Measurements from ENCODE around the gene DGUOK. TPM values are rescaled to one million over a fixed set of nuclear protein-coding genes. Genes with fewer than 3 reads are reported as not detected.

DGUOK gene
- total RNA-seq, 2 donors from 2014 or later = 13.2 to 16.1 TPM

DNA sequence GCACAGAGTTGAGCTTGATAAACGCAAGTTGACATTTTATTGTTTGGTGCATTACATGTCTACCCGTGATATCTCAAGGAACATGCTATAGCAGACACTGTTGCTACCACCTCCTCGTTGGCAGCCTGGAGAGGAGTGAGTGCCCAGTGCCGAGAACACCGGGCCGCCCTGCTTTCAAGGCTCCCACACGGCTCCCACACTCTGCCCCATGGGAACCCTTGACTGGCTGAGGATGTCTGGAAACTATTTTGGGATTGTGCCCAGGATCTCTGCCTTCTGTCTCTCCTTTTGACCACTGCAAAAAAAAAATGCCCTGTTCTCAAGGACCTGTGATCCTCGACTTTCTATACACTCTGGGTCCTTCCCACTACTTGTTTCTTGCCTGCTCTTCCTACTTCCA is 79.1 kb downstream of the DGUOK start:
- Histone ChIP-seq H3K4me3 (no peak overlapping the region), H3K27me3 (no peaks in the 10 kb centered on the region), H3K27ac (no peak overlapping the region), H3K36me3 (replicated peaks in 1 of 2; ENCODE audit: insufficient read depth in 1 of 2, low read depth in 2 of 2) (no peaks in the 10 kb centered on the region), H3K4me1 (peaks cover 22% of the 10 kb centered on the region), H3K9me3 (no peaks in the 10 kb centered on the region)
- no peak for TF ChIP-seq POLR2A (IDR thresholded peaks at IDR 0.05)
- TF ChIP-seq, protein P1, sequence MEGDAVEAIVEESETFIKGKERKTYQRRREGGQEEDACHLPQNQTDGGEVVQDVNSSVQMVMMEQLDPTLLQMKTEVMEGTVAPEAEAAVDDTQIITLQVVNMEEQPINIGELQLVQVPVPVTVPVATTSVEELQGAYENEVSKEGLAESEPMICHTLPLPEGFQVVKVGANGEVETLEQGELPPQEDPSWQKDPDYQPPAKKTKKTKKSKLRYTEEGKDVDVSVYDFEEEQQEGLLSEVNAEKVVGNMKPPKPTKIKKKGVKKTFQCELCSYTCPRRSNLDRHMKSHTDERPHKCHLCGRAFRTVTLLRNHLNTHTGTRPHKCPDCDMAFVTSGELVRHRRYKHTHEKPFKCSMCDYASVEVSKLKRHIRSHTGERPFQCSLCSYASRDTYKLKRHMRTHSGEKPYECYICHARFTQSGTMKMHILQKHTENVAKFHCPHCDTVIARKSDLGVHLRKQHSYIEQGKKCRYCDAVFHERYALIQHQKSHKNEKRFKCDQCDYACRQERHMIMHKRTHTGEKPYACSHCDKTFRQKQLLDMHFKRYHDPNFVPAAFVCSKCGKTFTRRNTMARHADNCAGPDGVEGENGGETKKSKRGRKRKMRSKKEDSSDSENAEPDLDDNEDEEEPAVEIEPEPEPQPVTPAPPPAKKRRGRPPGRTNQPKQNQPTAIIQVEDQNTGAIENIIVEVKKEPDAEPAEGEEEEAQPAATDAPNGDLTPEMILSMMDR (IDR thresholded peaks at IDR 0.05) = no peak
- no peak for ATAC-seq
- intact Hi-C loops (cut with DNase I) = no loop called here
- 85 to 95% methylated on average over 8 of the region's 8 CpGs for WGBS, 2 donors
- no peak for DNase-seq

DNA sequence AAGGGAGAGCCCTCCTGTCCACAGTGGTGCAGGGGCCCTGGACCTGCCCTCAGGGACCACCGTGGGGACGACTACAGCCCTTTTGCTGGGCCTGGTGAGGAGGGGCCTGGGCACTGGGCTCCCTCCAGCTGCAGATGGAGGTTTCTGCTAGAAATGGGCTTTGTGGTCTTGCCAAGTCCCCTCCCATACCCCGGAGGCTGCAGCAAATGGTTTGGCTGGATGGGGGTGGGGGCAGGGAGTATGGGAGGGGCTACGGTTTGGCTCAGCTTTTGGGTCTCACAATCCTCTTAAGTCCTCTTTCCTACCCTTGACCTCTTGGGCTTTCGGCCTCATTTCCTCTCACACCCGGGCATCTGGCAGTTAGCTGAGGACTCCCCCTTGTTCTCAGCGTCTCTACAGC is 79.8 kb downstream of the DGUOK start:
- intact Hi-C loops (cut with DNase I) = no loop called here
- H3K36me3 ChIP-seq (replicated peaks in 1 of 2; ENCODE audit: insufficient read depth in 1 of 2, low read depth in 2 of 2) = no peaks in the 10 kb centered on the region
- peaks cover 19% of the 10 kb centered on the region for H3K4me1 ChIP-seq
- H3K27ac ChIP-seq = no peak overlapping the region
- no peaks in the 10 kb centered on the region for H3K9me3 ChIP-seq
- TF ChIP-seq, protein P1 (IDR thresholded peaks at IDR 0.05) = no peak
- TF ChIP-seq POLR2A (IDR thresholded peaks at IDR 0.05) = no peak
- no peaks in the 10 kb centered on the region for H3K27me3 ChIP-seq
- 77 to 80% methylated on average over 7 of the region's 7 CpGs for WGBS, 2 donors
- ATAC-seq (no peak), DNase-seq (no peak)
- H3K4me3 ChIP-seq = no peak overlapping the region

DNA sequence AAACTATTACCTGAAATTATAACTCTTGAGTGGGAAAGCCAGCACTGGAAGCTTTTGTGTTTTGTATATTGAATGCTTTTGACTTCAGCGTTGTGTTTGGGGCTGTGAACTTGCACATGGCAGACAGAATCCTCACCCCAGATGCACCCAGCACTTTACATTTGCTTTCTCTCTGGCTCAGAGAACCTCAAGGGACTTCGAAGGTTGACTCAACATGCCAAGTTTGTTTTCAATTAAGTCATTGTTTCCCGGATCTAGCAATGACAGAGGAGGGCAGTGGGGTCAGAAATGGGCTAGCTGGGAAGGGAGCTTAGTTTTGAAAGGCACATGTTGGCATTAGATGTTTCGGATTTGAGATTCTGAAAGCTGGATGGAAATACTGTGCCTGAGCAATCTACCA is 80.4 kb downstream of the DGUOK start:
- intact Hi-C loops (cut with DNase I) = no loop called here
- Histone ChIP-seq H3K4me1 (peaks cover 19% of the 10 kb centered on the region), H3K27ac (no peak overlapping the region), H3K27me3 (no peaks in the 10 kb centered on the region), H3K9me3 (no peaks in the 10 kb centered on the region), H3K4me3 (no peak overlapping the region), H3K36me3 (replicated peaks in 1 of 2; ENCODE audit: insufficient read depth in 1 of 2, low read depth in 2 of 2) (no peaks in the 10 kb centered on the region)
- TF ChIP-seq, protein P1 (IDR thresholded peaks at IDR 0.05) = no peak
- no peak for TF ChIP-seq POLR2A (IDR thresholded peaks at IDR 0.05)
- ATAC-seq = no peak
- no peak for DNase-seq
- 67 to 71% methylated on average over 4 of the region's 4 CpGs for WGBS, 2 donors

DNA sequence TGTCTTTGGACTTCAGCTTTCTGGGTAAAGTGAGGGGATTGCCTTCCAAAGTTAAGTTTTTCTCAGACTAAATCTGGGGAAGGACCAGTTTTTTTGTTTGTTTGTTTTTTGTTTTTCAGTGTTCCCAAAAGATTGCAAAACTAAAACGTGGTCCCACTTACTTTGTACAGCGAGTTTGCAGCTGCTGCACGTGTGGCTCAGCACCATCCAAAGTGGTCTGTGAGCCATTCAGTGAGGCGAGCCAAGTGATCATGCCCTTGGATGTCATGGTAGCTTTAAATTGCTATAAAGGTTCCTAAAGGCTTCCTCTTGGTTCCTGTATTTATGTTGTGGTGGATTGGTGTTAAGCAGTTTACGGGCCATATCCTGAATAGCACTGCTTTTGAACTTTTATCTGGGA is 81.0 kb downstream of the DGUOK start:
- ATAC-seq (no peak), DNase-seq (no peak)
- H3K9me3 ChIP-seq = no peaks in the 10 kb centered on the region
- no peak overlapping the region for H3K27ac ChIP-seq
- H3K36me3 ChIP-seq (replicated peaks in 1 of 2; ENCODE audit: insufficient read depth in 1 of 2, low read depth in 2 of 2) = no peaks in the 10 kb centered on the region
- H3K4me1 ChIP-seq = peaks cover 19% of the 10 kb centered on the region
- 90 to 91% methylated on average over 5 of the region's 5 CpGs for whole genome bisulfite sequencing, 2 donors
- no peak overlapping the region for H3K4me3 ChIP-seq
- TF ChIP-seq, protein P1 (IDR thresholded peaks at IDR 0.05) = no peak
- TF ChIP-seq POLR2A (IDR thresholded peaks at IDR 0.05) = no peak
- no peaks in the 10 kb centered on the region for H3K27me3 ChIP-seq
- intact Hi-C loops (cut with DNase I) = no loop called here

Small RNAs within 50 kb of the gene (small RNA-seq; reads per million reads assigned to genes)
- gene AC110801.1 = not detected
- gene RNA5SP97 = not detected

Other genes starting within 250 kb of the DGUOK start
- gene TPRKB, start 189.5 kb upstream of the DGUOK start, total RNA-seq = 10 to 100 TPM; 12.5 to 14.5 TPM
- gene DUSP11, start 146.8 kb upstream of the DGUOK start, total RNA-seq = 10 to 100 TPM; 10.9 to 13.7 TPM
- not detected for gene C2orf78, start 142.7 kb upstream of the DGUOK start, total RNA-seq
- 10 to 100 TPM in 1 of 2 donors, 1 to 10 TPM in 1; 9.2 to 10.4 TPM for gene STAMBP, start 97.9 kb upstream of the DGUOK start, total RNA-seq
- gene ACTG2, start 33.9 kb upstream of the DGUOK start, total RNA-seq = 1 to 10 TPM in 1 of 2 donors, under 1 TPM in 1; 0.52 to 1.3 TPM
- gene TET3, start 58.0 kb downstream of the DGUOK start, total RNA-seq = 1 to 10 TPM; 6.7 to 7.3 TPM
- 10 to 100 TPM; 17.1 to 41.5 TPM for gene BOLA3, start 221.0 kb downstream of the DGUOK start, total RNA-seq